ENCODE data around the gene LTV1.
"Not testable (repeated sequence)": the region's sequence is repeated elsewhere in the genome, so short reads cannot be mapped to it uniquely, and the experiment has no call there.

GRCh38 chr6:143868808-143869207 lies 25.7 kb downstream of the LTV1 start:
- not testable (repeated sequence) for TF ChIP-seq EZH2 (IDR thresholded peaks at IDR 0.05; ENCODE audit: insufficient read depth, poor library complexity, severe bottlenecking); EZH2phosphoT487 (IDR thresholded peaks at IDR 0.05; ENCODE audit: insufficient read depth, low read depth)
